ENCODE measurements around the gene SUMF2.
"Not testable (repeated sequence)": the region's sequence is repeated elsewhere in the genome, so short reads cannot be mapped to it uniquely, and the experiment has no call there.

SUMF2 gene

DNA sequence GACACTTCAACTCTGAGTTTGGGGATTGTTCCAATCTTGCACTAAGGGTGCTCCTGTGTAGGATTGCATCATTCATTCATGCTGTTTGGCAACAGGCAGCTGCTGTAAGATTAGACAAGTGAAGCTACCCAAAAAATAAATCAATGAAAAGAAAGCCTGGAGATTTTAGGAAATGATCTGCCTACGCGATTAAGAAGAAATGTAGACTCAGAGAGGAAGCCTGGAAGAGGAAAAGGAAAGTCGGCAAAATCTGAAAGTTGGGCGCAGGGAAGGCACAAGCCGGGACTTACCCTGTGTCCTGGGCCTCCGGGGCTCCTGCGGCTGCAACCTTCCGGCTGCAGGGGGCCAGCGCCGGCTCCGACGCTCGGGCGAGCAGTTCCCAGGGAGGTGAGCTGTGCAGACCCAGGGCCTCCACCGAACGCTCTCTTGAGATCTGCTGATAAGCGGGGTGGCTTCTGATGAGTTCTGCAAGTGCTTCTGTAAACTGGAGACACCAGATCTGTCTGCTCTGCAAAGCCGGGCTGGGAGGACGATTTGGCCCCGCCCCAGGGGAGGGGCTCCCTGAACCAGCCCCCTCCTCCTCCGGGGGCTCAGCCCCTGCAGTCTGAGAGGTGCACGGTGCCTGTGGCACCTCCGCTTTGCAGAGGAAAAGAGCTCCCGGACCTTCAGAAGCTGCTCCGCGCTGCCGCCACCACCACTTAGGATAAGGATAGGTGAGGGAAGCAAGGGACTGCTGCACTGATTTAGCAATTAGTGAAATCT is 30.2 kb upstream of the SUMF2 start:
- no peak overlapping the region for H3K27ac ChIP-seq
- TF ChIP-seq, protein P1, sequence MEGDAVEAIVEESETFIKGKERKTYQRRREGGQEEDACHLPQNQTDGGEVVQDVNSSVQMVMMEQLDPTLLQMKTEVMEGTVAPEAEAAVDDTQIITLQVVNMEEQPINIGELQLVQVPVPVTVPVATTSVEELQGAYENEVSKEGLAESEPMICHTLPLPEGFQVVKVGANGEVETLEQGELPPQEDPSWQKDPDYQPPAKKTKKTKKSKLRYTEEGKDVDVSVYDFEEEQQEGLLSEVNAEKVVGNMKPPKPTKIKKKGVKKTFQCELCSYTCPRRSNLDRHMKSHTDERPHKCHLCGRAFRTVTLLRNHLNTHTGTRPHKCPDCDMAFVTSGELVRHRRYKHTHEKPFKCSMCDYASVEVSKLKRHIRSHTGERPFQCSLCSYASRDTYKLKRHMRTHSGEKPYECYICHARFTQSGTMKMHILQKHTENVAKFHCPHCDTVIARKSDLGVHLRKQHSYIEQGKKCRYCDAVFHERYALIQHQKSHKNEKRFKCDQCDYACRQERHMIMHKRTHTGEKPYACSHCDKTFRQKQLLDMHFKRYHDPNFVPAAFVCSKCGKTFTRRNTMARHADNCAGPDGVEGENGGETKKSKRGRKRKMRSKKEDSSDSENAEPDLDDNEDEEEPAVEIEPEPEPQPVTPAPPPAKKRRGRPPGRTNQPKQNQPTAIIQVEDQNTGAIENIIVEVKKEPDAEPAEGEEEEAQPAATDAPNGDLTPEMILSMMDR (IDR thresholded peaks at IDR 0.05): no peak
- DNase-seq (ENCODE audit: low spot score): peak; percentile 73
- H3K4me3 ChIP-seq: peak overlapping the region; percentile 68

DNA sequence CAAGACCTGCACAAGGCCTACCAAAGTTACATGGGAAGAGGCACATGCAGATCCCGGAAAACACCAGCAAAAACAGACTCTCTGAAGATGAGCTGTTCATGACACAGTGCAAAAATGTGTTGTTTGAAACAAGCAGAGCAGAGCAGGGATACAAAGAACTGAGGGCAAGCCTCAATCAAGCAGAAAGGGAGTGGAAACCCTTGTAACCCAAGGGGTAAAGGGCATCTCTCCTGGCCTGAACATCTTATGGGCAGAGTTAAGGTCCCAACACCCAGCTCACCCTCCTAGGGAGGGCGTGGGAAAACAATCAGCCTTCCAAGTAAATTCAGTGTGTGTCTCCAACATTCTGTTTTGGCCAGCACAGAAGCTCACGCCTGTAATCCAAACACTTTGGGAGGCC is 23.4 kb upstream of the SUMF2 start:
- H3K27ac ChIP-seq: no peak overlapping the region
- TF ChIP-seq, protein P1 (IDR thresholded peaks at IDR 0.05): no peak
- no peak for DNase-seq (ENCODE audit: low spot score)
- no peak overlapping the region for H3K4me3 ChIP-seq

DNA sequence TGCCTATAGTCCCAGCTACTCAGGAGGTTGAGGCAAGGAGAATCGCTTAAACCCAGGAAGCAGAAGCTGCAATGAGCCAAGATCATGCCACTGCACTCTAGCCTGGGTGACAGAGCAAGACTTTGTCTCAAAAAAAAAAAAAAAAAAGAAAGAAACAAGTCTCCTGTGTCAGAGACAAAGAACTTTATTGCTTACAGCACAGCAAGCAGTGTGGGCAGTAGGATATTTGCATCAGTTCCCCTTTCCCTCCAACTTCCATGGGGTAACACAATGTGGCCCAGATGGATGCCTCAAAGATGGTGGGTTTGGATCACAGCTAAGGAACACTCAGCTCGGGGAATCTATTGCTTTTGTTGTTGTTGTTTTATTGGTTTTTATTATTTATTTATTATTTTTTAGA is 18.3 kb upstream of the SUMF2 start:
- DNase-seq (ENCODE audit: low spot score); H3K27ac ChIP-seq; H3K4me3 ChIP-seq: not testable (repeated sequence)

DNA sequence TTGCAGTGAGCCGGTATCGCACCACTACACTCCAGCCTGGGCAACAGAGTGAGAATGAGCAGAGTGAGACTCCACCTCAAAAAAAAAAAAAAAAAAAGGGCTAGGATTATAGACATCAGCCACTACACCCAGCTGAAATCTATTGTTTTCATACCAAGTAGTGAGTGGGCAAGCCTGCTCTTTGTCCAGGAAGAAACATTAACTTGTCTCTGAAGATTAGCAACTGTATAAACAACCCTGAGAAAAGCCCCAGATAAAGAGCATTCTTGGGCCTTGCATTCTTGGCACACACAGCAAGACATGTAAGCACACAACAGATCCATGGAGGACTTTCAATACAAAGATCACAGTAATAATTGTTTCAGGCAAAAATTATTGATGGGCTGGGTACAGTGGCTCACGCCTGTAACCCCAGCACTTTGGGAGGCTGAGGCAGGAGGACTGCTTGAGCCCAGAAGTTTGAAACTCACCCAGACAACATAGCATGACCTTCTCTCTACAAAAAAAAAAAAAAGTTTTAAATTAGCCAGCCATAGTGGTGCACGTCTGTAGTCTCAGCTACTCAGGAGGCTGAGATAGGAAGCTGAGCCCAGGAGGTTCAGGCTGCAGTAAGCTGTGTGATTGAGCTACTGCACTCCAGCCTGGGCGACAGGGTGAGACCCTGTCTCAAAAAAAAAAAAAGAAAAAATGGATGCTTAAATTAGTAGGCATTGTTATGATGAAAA is 17.2 kb upstream of the SUMF2 start:
- no peak overlapping the region for H3K4me3 ChIP-seq
- peak overlapping the region; percentile 37 to 52 for H3K27ac ChIP-seq
- DNase-seq (ENCODE audit: low spot score): no peak
- TF ChIP-seq, protein P1 (IDR thresholded peaks at IDR 0.05): no peak

DNA sequence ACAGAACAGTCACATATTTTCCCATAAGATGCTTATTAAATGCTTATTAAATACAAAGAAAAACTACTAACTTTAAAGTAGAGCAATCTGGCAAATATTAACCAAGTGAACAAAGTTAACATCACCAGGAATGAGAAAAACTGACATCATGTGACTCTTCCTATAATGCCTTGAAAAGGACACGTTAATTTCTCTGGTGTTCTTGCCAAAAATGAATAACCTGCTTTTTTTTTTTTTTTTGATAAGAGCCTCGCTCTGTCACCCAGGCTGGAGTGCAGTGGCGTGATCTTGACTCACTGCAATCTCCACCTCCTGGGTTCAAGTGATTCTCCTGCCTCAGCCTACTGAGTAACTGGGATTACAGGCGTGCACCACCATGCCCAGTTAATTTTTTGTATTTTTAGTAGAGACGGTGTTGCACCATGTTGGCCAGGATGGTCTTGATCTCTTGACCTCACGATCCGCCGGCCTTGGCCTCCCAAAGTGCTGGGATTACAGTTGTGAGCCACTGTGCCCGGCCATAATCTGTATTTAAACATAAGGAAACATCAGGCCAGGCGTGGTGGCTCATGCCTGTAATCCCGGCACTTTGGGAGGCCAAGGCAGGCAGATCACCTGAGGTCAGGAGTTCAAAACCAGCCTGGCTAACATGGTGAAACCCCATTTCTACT is 16.5 kb upstream of the SUMF2 start:
- H3K4me3 ChIP-seq; DNase-seq (ENCODE audit: low spot score); H3K27ac ChIP-seq: not testable (repeated sequence)

DNA sequence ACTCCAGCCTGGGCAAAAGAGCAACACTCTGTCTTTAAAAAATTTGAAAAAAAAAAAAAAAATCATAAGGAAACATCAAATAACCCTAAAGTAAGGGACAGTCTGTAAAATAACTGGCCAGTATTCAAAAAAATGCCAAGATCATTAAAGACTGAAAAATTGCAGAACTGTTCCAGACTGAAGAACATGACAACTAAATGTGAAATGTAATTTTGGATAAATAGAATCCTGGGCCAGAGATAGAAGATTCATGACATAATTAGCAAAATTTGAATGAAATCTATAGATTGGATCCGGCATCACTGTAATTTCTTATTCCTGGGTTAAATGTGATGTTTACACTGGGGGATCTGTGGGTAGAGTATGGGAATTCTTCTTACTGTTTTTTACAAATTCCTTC is 15.8 kb upstream of the SUMF2 start:
- Histone ChIP-seq H3K4me3 (no peak overlapping the region), H3K27ac (no peak overlapping the region)
- TF ChIP-seq, protein P1 (IDR thresholded peaks at IDR 0.05): no peak
- DNase-seq (ENCODE audit: low spot score): no peak

DNA sequence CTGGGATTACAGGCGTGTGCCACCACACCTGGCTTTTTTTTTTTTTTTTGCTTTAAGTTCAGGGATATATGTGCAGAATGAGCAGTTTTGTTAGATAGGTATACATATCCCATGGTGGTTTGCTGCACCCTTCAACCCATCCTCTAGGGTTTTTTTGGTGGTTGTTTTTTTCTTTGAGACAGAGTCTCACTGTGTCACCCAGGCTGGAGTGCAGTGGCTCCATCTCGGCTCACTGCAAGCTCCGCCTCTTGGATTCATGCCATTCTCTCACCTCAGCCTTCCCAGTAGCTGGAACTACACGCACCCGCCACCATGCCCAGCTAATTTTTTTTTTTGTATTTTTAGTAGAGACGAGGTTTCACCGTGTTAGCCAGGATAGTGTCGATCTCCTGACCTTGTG is 15.3 kb upstream of the SUMF2 start:
- not testable (repeated sequence) for H3K27ac ChIP-seq; DNase-seq (ENCODE audit: low spot score); H3K4me3 ChIP-seq

DNA sequence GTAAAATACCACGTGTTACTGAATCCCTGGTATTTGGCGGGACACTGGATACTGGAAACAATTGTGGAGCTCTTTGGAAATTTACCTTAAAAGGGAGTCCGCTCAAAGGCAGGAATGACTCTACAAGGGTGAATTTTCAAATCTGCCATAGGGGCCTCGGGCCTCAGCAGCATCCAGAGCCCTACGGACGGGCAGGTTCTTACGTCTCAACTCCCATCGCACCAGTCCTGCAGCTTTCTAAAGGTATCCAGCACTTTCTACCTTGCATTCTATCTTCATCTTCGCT is 13.1 kb upstream of the SUMF2 start:
- DNase-seq (ENCODE audit: low spot score): no peak
- peak overlapping the region; percentile 74 for H3K4me3 ChIP-seq

More for the DNA sequence above, 13.1 kb upstream of the SUMF2 start:
- TF ChIP-seq, protein P1 (IDR thresholded peaks at IDR 0.05): no peak
- peak overlapping the region; percentile 77 to 82 for H3K27ac ChIP-seq

Measured in coronary artery (tissue), 2 donors.